H9 (cell line): ENCODE data around the gene F8. TPM values are rescaled to one million over a fixed set of nuclear protein-coding genes. Genes with fewer than 3 reads are reported as not detected.

Experiments
- DNase-seq: peaks from one replicate; pipeline ENCODE4 v3.0.0-alpha.2; 2017
- H2AFZ ChIP-seq: one replicate; pipeline ENCODE4 v1.6.1; 2013; ENCODE audit warnings: mild to moderate bottlenecking, low read length, control low read depth, moderate library complexity
- H2AK5ac ChIP-seq: 2 replicates; pipeline ENCODE4 v1.6.1; 2013; ENCODE audit warnings: low read length, control low read depth, mixed read lengths; ENCODE audit not compliant: insufficient read length
- H2BK120ac ChIP-seq: one replicate; pipeline ENCODE4 v1.6.1; 2013; ENCODE audit warnings: low read depth, mild to moderate bottlenecking, low read length, control low read depth, inconsistent platforms; ENCODE audit not compliant: poor library complexity, severe bottlenecking
- H2BK12ac ChIP-seq: 2 replicates; pipeline ENCODE4 v1.6.1; 2013; ENCODE audit warnings: low read length, control low read depth, mixed read lengths, low read depth; ENCODE audit not compliant: insufficient read length
- H2BK15ac ChIP-seq: 2 replicates; pipeline ENCODE4 v1.6.1; 2013; ENCODE audit warnings: low read depth, low read length, control low read depth
- H2BK20ac ChIP-seq: one replicate; pipeline ENCODE4 v1.6.1; 2013; ENCODE audit warnings: low read depth, mild to moderate bottlenecking, low read length, control low read depth, inconsistent platforms; ENCODE audit not compliant: poor library complexity, severe bottlenecking
- H2BK5ac ChIP-seq: 2 replicates; pipeline ENCODE4 v1.6.1; 2013; ENCODE audit warnings: low read length, control low read depth, mixed read lengths; ENCODE audit not compliant: insufficient read length
- H3K14ac ChIP-seq: 2 replicates; pipeline ENCODE4 v1.6.1; 2013; ENCODE audit warnings: low read length, control low read depth; ENCODE audit not compliant: insufficient read depth
- H3K18ac ChIP-seq: 2 replicates; pipeline ENCODE4 v1.6.1; 2013; ENCODE audit warnings: low read depth, mild to moderate bottlenecking, mixed read lengths, low read length, control low read depth; ENCODE audit not compliant: insufficient read length
- H3K23ac ChIP-seq: 2 replicates; pipeline ENCODE4 v1.6.1; 2013; ENCODE audit warnings: low read length, control low read depth, mixed read lengths, low read depth; ENCODE audit not compliant: insufficient read length
- H3K23me2 ChIP-seq: 2 replicates; pipeline ENCODE4 v1.6.1; 2013; ENCODE audit warnings: low read depth, mild to moderate bottlenecking, mixed read lengths, low read length, control low read depth; ENCODE audit not compliant: insufficient read length, poor library complexity, severe bottlenecking
- H3K27ac ChIP-seq: 2 replicates; pipeline ENCODE4 v1.5.1; 2013; ENCODE audit warnings: low read length, control low read depth, mixed read lengths, low read depth; ENCODE audit not compliant: insufficient read length
- H3K27me3 ChIP-seq: 2 replicates; pipeline ENCODE4 v1.6.1; 2013; ENCODE audit warnings: low read length, control low read depth, inconsistent platforms; ENCODE audit not compliant: insufficient read depth
- H3K4ac ChIP-seq: 2 replicates; pipeline ENCODE4 v1.6.1; 2013; ENCODE audit warnings: low read depth, mild to moderate bottlenecking, control low read depth, inconsistent platforms, low read length, moderate library complexity
- H3K4me1 ChIP-seq: 2 replicates; pipeline ENCODE4 v1.6.1; 2013; ENCODE audit warnings: low read length, control low read depth, inconsistent platforms; ENCODE audit not compliant: insufficient read depth
- H3K4me2 ChIP-seq: 2 replicates; pipeline ENCODE4 v1.6.1; 2013; ENCODE audit warnings: low read length, control low read depth, mixed read lengths; ENCODE audit not compliant: insufficient read length, insufficient read depth
- H3K56ac ChIP-seq: 2 replicates; pipeline ENCODE4 v1.6.1; 2013; ENCODE audit warnings: low read depth, mild to moderate bottlenecking, mixed read lengths, low read length, control low read depth; ENCODE audit not compliant: insufficient read length
- H3K79me1 ChIP-seq: 2 replicates; pipeline ENCODE4 v1.6.1; 2013; ENCODE audit warnings: low read depth, mild to moderate bottlenecking, moderate library complexity, low read length, control low read depth, inconsistent platforms; ENCODE audit not compliant: insufficient read depth, poor library complexity, severe bottlenecking
- H3K79me2 ChIP-seq: 2 replicates; pipeline ENCODE4 v1.6.1; 2013; ENCODE audit warnings: low read length, control low read depth, inconsistent platforms; ENCODE audit not compliant: insufficient read depth
- H3K9ac ChIP-seq: 2 replicates; pipeline ENCODE4 v1.6.1; 2013; ENCODE audit warnings: low read length, control low read depth, mixed read lengths; ENCODE audit not compliant: insufficient read length; ENCODE audit errors: extremely low read depth
- H3K9me3 ChIP-seq: one replicate; pipeline ENCODE4 v1.6.1; 2013; ENCODE audit warnings: low read depth, low read length, inconsistent platforms; ENCODE audit not compliant: control insufficient read depth
- H3T11ph ChIP-seq: one replicate; pipeline ENCODE4 v1.6.1; 2013; ENCODE audit warnings: mild to moderate bottlenecking, low read length, control low read depth, inconsistent platforms
- H4K20me1 ChIP-seq: one replicate; pipeline ENCODE4 v1.6.1; 2013; ENCODE audit not compliant: control insufficient read depth, insufficient read length, insufficient read depth
- H4K5ac ChIP-seq: 2 replicates; pipeline ENCODE4 v1.6.1; 2013; ENCODE audit warnings: low read depth, mild to moderate bottlenecking, mixed read lengths, low read length, control low read depth; ENCODE audit not compliant: insufficient read length
- H4K8ac ChIP-seq: replicated peaks from 2 replicates; pipeline ENCODE4 v1.6.1; 2013; ENCODE audit warnings: low read length, control low read depth, mixed read lengths, low read depth; ENCODE audit not compliant: insufficient read length
- H4K91ac ChIP-seq: 2 replicates; pipeline ENCODE4 v1.6.1; 2013; ENCODE audit warnings: low read depth, mild to moderate bottlenecking, moderate library complexity, mixed read lengths, low read length, control low read depth; ENCODE audit not compliant: insufficient read length
- H3K27ac Mint-ChIP-seq, 3 experiments: 2 replicates in 2 of 3; 3 replicates in 1 of 3; pipeline ENCODE4 v1.8.0; 2020 to 2021; ENCODE audit warnings: mixed read lengths in 3 of 3, mild to moderate bottlenecking in 1 of 3, moderate library complexity in 1 of 3
- H3K27me3 Mint-ChIP-seq: 2 replicates; pipeline ENCODE4 v1.8.0; 2021; ENCODE audit warnings: low read depth, mild to moderate bottlenecking, moderate library complexity, mixed read lengths
- H3K36me3 Mint-ChIP-seq, 3 experiments: 2 replicates in 2 of 3; 3 replicates in 1 of 3; pipeline ENCODE4 v1.8.0; 2020 to 2021; ENCODE audit warnings: low read depth in 3 of 3, mixed read lengths in 3 of 3; ENCODE audit not compliant: insufficient read depth in 1 of 3
- H3K4me1 Mint-ChIP-seq, 2 experiments: 2 replicates each; pipeline ENCODE4 v1.8.0; 2020; ENCODE audit warnings: mixed read lengths in 2 of 2
- H3K4me3 Mint-ChIP-seq, 2 experiments: 2 replicates in 1 of 2; 3 replicates in 1 of 2; pipeline ENCODE4 v1.8.0; 2020 to 2021; ENCODE audit warnings: mild to moderate bottlenecking in 2 of 2, mixed read lengths in 2 of 2, moderate library complexity in 1 of 2
- H3K9me3 Mint-ChIP-seq, 2 experiments: 2 replicates in 1 of 2; 3 replicates in 1 of 2; pipeline ENCODE4 v1.8.0; 2020; ENCODE audit warnings: mild to moderate bottlenecking in 2 of 2, mixed read lengths in 2 of 2, moderate library complexity in 1 of 2
- WGBS: extraction: QIAGEN DNeasy Blood & Tissue Kit; methylation state at CpG from one replicate; pipeline ENCODE4 v1.1.7; 2013; ENCODE audit warnings: missing lambda C conversion rate, low lambda C conversion rate, mixed read lengths; ENCODE audit not compliant: insufficient read length; ENCODE audit errors: extremely low coverage; 5-methylcytosine and 5-hydroxymethylcytosine counted together
- total RNA-seq: library from RNA; stranded (reverse); gene quantifications from 2 replicates; pipeline ENCODE4 v1.2.1, GENCODE V29; 2021
- TF ChIP-seq, protein P1 (sequence below): fragments of 200-600 bp; sonication (generic); conservative IDR thresholded peaks from 3 replicates; pipeline ENCODE4 v1.8.0; 2021; ENCODE audit warnings: antibody characterized with exemption, mild to moderate bottlenecking

F8 gene
- total RNA-seq, 1 experiment from 2014 or later: 3.1 TPM

DNA sequence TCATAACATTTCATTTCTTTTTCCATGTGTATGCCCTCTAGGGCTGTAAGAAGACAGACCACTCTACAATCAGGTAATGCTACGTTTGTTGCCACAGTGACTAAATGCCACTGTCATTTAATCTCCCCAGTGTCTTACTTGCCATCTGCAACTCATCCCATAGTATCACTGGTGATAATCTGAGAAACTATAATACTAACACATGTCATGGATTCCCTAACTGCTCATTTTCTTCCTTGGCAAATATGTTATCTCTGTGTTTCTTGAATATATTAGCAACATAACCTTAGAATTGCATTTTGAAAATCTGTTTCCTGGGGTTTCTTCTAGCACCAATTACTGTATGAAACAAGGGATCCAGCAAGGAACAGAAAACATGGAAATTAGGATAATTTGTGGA, 130.2 kb downstream of the F8 start:
- Histone ChIP-seq H4K20me1 (no peaks in the 10 kb centered on the region), H3K79me2 (peaks cover 1% of the 10 kb centered on the region; the same call in 1 of the 2 replicates), H3K14ac (no peak overlapping the region), H3T11ph (no peak overlapping the region), H3K4me1 (no peaks in the 10 kb centered on the region), H2BK15ac (no peak overlapping the region), H3K23ac (no peak overlapping the region), H3K56ac (no peak overlapping the region), H4K91ac (no peak overlapping the region), H4K5ac (no peak overlapping the region), H3K23me2 (no peaks in the 10 kb centered on the region), H3K4ac (no peak overlapping the region), H2BK5ac (no peak overlapping the region), H2BK20ac (no peak overlapping the region), H3K27ac (no peak overlapping the region), H3K9me3 (peaks cover 46% of the 10 kb centered on the region), H2AK5ac (no peak overlapping the region), H3K4me2 (no peak overlapping the region), H3K9ac (no peak overlapping the region), H3K79me1 (no peaks in the 10 kb centered on the region), H2AFZ (no peak overlapping the region), H2BK12ac (no peak overlapping the region), H3K27me3 (no peaks in the 10 kb centered on the region), H4K8ac (no peak overlapping the region), H3K18ac (no peak overlapping the region), H2BK120ac (no peak overlapping the region)
- TF ChIP-seq, protein P1, sequence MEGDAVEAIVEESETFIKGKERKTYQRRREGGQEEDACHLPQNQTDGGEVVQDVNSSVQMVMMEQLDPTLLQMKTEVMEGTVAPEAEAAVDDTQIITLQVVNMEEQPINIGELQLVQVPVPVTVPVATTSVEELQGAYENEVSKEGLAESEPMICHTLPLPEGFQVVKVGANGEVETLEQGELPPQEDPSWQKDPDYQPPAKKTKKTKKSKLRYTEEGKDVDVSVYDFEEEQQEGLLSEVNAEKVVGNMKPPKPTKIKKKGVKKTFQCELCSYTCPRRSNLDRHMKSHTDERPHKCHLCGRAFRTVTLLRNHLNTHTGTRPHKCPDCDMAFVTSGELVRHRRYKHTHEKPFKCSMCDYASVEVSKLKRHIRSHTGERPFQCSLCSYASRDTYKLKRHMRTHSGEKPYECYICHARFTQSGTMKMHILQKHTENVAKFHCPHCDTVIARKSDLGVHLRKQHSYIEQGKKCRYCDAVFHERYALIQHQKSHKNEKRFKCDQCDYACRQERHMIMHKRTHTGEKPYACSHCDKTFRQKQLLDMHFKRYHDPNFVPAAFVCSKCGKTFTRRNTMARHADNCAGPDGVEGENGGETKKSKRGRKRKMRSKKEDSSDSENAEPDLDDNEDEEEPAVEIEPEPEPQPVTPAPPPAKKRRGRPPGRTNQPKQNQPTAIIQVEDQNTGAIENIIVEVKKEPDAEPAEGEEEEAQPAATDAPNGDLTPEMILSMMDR: no peak
- no CpG with 5 or more reads among the region's 1 CpG for WGBS
- H3K36me3 Mint-ChIP-seq: peaks cover 0 to 10% (median 5%) of the 10 kb centered on the region in 3 experiments; a peak in 4 of 7 replicates
- DNase-seq: no peak
- no peak overlapping the region for H3K27ac Mint-ChIP-seq
- peaks cover 17 to 24% of the 10 kb centered on the region in 2 experiments for H3K4me1 Mint-ChIP-seq
- no peak overlapping the region for H3K4me3 Mint-ChIP-seq
- H3K27me3 Mint-ChIP-seq: peaks cover 2% of the 10 kb centered on the region; the same call in 1 of the 2 replicates
- H3K9me3 Mint-ChIP-seq: peaks cover 53 to 55% of the 10 kb centered on the region in 2 experiments
